GM19193 (cell line): ENCODE data around the gene SYCP2L.

Source experiments
- POLR2A ChIP-seq: IDR thresholded peaks from 4 replicates; pipeline ENCODE4 v1.6.1; 2011; ENCODE audit not compliant: insufficient read depth, insufficient read length; ENCODE audit errors: extremely low read depth

The SYCP2L gene

DNA sequence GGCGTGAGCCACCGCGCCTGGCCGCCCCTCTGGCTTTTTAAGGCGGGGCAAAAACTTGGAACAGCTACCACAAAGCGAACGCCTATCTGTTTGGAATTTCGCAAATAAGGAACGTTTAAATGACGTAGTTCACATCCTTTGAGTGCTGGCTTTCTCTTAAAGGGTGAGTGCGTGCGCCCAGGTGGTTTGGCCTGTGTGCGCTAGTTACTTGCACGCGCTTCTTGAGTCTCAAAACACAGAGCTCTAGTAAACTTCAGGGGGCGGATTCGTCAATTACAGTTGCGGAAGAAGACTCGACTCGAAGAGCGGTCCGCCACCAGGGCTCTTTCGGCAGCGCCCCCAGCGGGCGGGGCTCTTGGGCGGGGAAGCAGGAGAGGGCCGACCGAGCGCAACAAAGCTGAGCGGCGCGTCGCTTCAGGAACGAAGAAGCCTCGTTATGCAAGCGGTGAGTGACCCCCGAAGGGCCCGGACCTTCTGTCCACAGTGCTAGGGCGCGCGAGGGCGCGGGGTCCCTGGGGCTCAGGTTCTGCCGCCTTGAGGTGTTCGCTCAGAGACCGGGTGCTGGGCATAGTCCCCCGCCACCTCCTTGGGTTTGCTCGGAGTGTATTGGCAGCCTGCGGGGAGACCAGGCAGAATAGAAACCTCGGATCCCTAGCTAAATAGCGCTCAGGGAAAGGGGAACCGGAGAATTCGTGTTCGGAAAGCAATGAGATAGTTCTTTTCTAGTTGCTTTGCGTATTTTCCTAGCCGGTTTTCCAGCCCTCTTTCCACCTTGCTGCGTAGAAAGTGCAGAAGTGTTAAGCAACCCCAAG lies at the start of gene SYCP2L:
TSS of gene SYCP2L (plus strand) at position 362 of the 812 bp plus-strand sequence. CDS start at position 437, 75 bp downstream.
- TF ChIP-seq POLR2A, result peak; percentile 55

DNA sequence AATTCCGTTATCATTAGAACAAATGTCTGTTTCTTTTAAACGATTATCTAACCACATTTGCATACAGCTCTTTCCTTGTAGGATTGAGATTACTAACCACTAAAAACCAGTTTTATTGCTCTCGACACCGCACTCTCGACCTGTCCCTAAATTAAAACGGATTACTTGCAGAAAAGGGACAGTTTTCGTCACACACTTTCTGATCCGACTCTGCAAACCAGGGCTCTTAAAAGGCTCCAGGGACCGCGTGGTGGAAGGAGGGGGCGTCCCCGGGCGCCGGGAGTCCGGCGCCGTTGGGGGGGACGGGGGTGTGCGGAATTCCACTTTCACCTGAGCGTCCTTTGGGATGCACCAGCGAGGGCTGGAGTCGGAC lies 49.2 kb upstream of the SYCP2L start:
- no peak for TF ChIP-seq POLR2A

DNA sequence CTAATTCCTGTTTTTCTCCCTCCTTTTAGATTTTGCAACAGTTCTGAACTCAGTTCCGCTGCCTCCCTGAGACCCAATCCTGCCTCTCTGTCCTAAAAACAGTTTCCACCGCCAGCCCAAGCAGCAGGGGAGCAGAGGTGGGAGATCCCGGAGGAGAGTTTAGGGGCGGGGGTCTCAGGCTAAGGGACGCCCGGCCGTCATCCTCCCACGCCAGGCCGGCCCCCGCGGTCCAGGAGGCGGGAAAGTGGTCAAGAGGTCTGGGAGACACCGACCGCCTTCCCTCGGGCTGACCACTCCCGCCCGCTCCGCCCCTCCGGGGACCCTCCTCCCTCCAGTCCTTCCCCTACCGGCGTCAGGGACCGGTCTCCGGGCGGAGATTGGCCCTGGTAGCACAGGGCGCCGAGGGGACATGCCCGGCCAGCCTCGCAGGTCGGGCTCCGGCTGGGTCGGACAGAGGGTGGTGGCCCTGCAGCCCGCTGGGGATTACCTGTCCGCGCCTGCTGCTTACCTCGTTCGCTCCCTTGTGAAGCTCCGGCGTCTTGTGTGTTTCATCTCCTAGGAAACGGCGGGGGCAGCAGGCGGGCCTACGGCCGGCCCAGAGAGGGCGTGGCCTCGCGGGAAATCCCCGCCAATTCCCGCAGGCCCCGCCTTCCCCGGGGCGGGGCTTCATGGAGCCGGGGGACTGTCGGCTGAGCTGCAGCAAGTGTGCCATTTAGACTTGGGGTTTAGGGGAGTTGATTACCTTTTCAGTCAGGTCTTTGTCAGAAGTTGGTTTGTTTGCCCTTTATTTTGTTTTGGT lies 48.7 kb upstream of the SYCP2L start, which contains the start of gene MAK:
TSS of gene MAK (minus strand) at position 545 of the 799 bp plus-strand sequence. CDS start 7,891 bp downstream, outside the sequence.
- TF ChIP-seq POLR2A, result peak; percentile 67

DNA sequence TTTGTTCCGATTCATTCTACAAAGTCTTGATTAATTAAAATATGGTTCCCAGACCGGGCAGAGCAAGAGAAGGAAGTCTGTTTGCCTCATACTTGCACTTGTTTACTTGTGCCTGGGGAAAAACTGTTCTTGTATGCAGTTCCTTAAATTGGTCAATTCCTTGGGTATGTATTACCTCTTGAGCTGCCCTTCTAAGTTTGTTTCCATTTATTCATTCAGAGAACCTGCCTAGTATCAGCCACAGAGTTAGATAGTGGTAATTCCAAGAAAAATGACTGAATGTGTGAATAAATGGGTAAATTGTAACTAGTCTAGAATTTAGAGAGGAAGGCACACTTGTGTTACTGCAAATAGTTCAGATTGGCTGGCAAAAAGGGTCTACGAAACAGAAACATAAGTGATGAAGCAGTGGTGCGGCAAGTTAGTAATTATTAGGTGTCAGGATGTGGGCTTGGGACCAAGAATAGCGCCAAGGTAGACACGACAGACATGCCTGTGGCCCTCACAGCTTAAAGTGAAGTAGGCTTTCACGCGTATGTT lies 48.0 kb upstream of the SYCP2L start:
- TF ChIP-seq POLR2A, result no peak

DNA sequence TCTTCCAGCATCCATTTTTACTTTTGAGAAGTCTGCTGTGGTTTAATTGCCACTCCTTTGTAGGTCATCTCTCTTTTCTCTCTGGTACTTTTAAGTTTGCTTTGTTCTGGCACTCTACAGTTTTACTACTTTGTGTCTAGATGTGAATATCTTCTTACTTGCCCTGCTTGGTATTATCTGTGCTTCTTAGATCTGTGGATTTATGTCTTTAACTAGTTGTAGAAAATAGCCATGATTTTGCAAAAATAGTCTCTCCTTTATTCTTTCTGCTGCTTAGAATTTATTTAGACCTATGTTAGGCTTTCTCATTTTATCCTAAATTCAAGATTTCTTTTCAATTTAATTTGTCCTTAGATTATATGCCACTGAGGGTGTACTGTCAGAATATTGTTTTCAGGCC lies 43.3 kb upstream of the SYCP2L start:
- TF ChIP-seq POLR2A, result no peak

DNA sequence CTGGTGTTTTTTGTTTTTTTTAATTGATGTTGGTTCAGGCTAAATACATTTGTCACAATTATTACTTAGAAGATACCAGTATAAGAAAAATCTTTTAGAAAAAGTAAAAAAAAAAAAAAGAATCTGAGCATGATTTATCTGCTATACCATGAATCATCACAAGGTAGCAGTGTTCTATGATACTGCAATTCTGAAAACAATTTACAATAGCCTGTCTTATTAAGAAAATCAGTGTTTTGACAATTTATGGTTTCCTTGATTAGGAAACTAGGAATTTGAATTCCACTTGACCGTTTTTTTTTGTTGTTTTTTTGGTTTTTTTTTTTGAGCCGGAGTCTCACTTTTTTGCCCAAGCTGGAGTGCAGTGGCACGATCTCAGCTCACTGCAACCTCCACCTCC lies 39.2 kb upstream of the SYCP2L start:
- TF ChIP-seq POLR2A, result no peak

DNA sequence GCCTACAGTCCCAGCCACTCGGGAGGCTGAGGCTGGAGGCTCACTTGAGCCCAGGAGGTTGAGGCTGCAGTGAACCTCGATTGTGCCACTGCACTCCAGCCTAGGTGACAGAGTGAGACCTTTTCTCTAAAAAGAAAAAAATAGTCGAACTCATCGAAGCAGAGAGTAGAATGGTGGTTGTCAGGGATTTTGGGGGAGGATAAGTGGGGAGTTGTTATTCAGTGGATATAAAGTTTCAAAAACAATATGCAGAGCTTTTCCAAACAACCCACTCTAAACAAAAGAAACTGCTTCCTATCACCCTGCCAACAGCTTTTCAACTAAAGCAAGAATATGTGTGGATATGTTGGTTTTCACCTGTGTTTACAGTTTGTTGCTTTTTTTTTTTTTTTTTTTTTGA lies 37.0 kb upstream of the SYCP2L start:
- no peak for TF ChIP-seq POLR2A

DNA sequence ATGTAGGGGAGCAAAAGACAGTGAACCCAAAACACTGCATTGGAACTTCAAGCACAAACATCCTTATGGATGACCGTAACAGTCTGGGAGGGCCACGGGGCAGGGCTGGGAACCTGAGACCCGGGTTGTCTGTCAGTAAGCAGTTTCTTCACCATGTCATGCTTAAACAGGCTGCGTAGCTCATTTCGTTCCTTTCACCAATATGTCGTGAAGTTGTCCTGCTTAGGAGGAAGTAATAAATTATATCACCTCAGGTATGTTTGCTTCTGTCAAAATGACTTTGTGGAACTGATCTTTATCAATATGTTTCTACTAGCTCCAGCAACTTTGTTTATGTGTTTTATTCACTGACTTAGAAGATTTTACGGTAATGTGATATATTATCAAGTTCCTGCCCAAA lies 36.1 kb upstream of the SYCP2L start:
- no peak for TF ChIP-seq POLR2A

DNA sequence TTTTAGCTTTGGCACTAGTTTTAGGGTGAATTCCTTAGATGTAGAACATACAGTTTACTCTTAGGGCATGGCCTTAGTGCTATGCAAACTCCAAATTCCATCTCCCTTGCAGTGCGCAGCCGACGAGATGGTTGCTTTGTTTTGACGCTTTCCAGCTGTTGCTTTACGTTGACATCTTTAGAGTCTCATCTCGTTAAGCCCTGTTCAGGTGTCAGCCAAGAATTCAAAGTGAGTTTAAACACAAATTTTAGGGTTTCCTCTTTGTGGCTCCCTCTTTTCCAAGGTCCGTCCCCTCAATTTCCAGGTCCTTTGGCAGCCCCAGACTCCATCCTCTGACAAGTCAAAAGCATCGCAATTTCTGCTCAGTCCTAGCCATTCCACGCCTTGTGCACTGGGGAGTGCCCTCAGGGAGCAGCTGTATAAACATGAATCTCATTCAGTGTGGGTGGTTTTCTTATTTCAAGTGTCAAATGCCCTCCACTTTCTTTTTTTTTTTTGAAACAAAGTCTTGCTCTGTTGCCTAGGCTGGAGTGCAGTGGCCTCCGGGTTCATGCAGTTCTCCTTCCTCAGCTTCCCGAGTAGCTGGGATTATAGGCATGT lies 34.4 kb upstream of the SYCP2L start:
- TF ChIP-seq POLR2A, result no peak

DNA sequence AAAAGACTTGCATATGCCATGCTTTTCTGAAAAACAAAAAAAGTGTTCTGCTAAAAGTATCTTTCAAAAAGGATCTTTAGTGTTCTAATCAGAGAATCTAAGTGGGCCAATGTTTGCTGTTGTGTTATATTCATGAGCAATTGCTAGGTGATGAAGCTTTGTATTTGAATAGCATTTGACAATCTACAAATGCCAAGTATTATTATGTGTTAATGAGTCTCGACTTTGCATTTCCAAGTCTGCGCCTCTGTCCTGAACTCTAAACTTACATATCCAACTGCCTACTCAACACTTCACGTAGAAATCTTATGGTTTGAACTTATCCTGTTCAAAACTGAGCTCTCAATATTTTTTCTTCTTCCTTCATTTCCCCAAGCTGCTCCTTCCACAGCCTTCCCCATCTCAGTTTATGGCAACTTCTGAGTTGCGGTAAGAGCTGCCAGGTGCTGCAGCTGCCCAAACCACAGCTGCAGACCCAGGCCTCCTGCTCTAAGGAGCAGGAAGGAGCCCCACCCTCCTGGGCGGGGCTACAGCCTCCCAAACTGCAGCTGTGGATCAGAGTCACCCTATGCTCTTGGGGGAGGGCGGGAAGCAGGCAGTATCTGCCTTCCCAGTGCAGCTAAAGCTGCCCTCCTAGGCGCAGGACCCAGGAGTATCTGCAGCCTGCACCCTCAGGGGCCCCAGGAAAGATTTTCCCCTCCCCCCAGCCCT lies 31.8 kb upstream of the SYCP2L start:
- no peak for TF ChIP-seq POLR2A

DNA sequence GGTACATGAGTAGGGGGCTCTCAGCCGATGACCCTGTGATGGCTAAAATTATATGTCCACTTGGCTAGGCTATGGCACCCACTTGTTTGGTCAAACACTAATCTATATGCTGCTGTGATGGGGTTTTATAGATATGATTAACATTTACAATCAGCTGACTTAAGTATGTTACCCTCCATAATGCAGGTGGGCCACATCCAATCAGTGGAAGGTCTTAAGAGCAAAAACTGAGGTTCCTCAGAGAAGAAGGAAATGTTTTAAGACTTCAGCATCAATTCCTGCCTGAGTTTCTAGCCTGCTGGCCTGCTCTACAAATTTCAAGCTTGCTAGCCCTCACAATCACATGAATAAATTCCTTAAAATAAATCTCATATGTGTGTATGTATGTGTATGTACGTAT lies 29.6 kb upstream of the SYCP2L start:
- no peak for TF ChIP-seq POLR2A

DNA sequence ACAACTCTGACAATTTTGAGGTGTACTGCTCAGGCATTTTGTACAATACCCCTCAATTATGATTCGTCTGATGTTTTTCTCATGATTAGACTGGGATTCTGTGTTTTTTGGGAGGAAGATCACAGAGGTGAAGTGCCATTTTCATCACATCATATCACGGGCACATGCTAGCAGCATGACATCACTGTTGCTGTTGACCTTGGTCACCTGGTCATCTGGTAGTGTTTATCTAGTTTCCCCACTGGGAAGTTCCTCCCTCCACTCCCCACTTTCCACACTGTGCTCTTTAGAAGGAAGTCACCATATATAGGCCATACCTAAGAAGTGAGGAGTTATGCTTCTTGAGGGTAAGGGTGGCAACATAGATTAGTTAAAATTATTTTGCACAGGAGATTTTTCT lies 25.8 kb upstream of the SYCP2L start:
- no peak for TF ChIP-seq POLR2A

DNA sequence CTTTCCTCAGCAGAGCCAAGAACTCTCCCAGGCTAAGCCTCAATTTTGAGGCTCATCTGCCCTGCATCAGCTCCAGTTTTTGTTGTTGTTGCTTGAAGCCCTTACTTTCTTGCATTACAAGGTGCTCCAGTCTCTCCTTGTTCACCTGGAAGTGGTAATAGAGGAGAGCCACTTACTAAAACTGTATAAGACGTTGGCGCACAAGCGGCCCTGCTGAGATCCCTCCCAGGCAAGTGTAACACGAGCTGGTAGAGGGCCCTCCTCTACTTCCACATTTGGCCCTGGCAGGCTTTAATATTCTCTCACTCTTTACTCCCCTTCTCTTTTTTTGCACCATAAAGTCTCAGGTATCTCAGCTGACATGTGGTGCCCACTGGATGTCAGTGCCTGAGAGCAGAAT lies 24.5 kb upstream of the SYCP2L start:
- no peak for TF ChIP-seq POLR2A

DNA sequence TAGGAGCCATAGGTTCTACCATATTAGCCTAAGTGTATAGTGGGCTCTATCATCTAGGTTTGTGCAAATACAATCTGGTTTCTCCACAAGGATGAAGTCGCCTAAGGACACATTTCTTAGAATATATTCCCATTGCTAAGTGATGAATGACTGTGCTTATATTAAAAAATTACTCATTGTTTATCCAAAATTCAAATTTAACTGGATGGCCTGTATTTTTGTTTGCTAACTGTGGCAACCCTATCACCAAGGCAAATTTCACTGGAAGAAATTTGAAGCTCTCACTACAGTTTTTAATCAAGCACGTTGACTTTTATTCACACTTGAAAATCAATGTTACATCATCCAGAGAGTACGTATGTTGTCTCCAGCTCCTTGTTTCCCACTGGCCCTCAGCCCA lies 18.9 kb upstream of the SYCP2L start:
- no peak for TF ChIP-seq POLR2A

DNA sequence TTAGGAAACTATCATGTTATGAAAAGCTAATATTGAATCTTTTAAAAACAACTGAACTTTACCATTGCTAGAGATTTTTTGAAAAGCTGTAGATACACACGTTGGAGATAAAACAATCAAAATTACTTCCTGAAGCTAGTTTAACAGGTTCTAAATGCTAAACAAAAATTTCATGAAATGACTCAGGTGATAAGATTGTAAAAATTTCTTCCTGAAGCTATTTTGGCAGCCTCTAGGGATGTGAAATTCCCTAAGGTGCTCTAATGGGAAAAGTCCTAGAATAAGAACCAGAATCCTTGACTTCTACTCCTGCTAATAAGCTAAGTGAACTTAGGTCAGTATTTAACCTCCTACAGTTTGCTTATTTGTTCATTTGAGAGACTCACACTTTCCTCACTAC lies 13.5 kb upstream of the SYCP2L start:
- TF ChIP-seq POLR2A, result no peak
